PC-3 (cell line): ENCODE measurements around the gene IRAK3. TPM values are rescaled to one million over a fixed set of nuclear protein-coding genes. Genes with fewer than 3 reads are reported as not detected.
A peak's percentile ranks its signal among the peaks of the same experiment; 100 is the strongest.

Experiments used
- ATAC-seq: fragments of 200-7000 bp; cut with Tn5 transposase; 2 replicates; pipeline ENCODE4 v1.9.1; 2020; ENCODE audit warnings: mild to moderate bottlenecking, moderate library complexity
- BruUV-seq: library from RNA; stranded (reverse); fragments of 400-500 nt; replicated peaks from 2 replicates; lab custom pipeline; 2021; lab: Mats Ljungman, UMichigan
- CTCF ChIA-PET: fragments of 300-600 bp; sonication (Branson Sonifier 250); formaldehyde crosslinking; loops from one replicate; lab custom pipeline; 2022; ENCODE audit warnings: antibody characterized with exemption; lab: Charles Lee
- POLR2A ChIA-PET: fragments of 300-600 bp; sonication (Branson Sonifier 250); formaldehyde crosslinking; loops from one replicate; lab custom pipeline; 2022; ENCODE audit warnings: antibody characterized with exemption; ENCODE audit not compliant: unreplicated experiment; lab: Charles Lee
- DNase-seq: peaks from one replicate; pipeline ENCODE4 v3.0.0-alpha.2; 2015
- H2AFZ ChIP-seq: fragments of 300-600 bp; sonication (generic); 2 replicates; pipeline ENCODE4 v1.6.0; 2016; ENCODE audit warnings: antibody characterized with exemption, low read length
- H3F3A ChIP-seq: fragments of 300-600 bp; sonication (generic); one replicate; pipeline ENCODE4 v1.6.0; 2017; ENCODE audit warnings: antibody characterized with exemption, low read length, control low read depth, mild to moderate bottlenecking; ENCODE audit not compliant: unreplicated experiment
- H3K27ac ChIP-seq: fragments of 300-600 bp; sonication (generic); 2 replicates; pipeline ENCODE4 v1.5.1; 2016; ENCODE audit warnings: mild to moderate bottlenecking, low read length
- H3K27me3 ChIP-seq: fragments of 300-600 bp; sonication (generic); 2 replicates; pipeline ENCODE4 v1.6.1; 2016; ENCODE audit warnings: low read length, mixed read lengths
- H3K36me3 ChIP-seq: fragments of 300-600 bp; sonication (generic); 2 replicates; pipeline ENCODE4 v1.6.1; 2016; ENCODE audit warnings: low read depth, mixed run types, low read length, mixed read lengths
- H3K4me1 ChIP-seq: fragments of 300-600 bp; sonication (generic); 2 replicates; pipeline ENCODE4 v1.5.1; 2016; ENCODE audit warnings: low read length; ENCODE audit not compliant: insufficient read depth
- H3K4me2 ChIP-seq: fragments of 300-600 bp; sonication (generic); 2 replicates; pipeline ENCODE4 v1.6.0; 2016; ENCODE audit warnings: low read length
- H3K4me3 ChIP-seq: fragments of 300-600 bp; sonication (generic); 2 replicates; pipeline ENCODE4 v1.5.1; 2016; ENCODE audit warnings: mild to moderate bottlenecking, low read length, mixed read lengths
- H3K79me2 ChIP-seq: fragments of 300-600 bp; sonication (generic); 2 replicates; pipeline ENCODE4 v1.6.1; 2017; ENCODE audit warnings: low read length, mixed read lengths
- H3K9ac ChIP-seq: fragments of 300-600 bp; sonication (generic); 2 replicates; pipeline ENCODE4 v1.6.0; 2016; ENCODE audit warnings: mild to moderate bottlenecking, low read length
- H3K9me2 ChIP-seq: fragments of 300-600 bp; sonication (generic); replicated peaks from 2 replicates; pipeline ENCODE4 v1.6.1; 2016; ENCODE audit warnings: mixed run types, low read length, mixed read lengths
- H3K9me3 ChIP-seq: fragments of 300-600 bp; sonication (generic); 2 replicates; pipeline ENCODE4 v1.6.1; 2016; ENCODE audit warnings: low read length, mixed read lengths
- H4K20me1 ChIP-seq: fragments of 300-600 bp; sonication (generic); 2 replicates; pipeline ENCODE4 v1.6.1; 2016; ENCODE audit warnings: low read length, mixed read lengths
- EZH2 ChIP-seq: fragments of 300-600 bp; sonication (generic); IDR thresholded peaks from one replicate; pipeline ENCODE4 v1.6.1; 2017; ENCODE audit warnings: antibody characterized with exemption, mild to moderate bottlenecking, low read length; ENCODE audit not compliant: unreplicated experiment
- EZH2phosphoT487 ChIP-seq: fragments of 300-600 bp; sonication (generic); IDR thresholded peaks from 2 replicates; pipeline ENCODE4 v1.6.1; 2018; ENCODE audit warnings: mild to moderate bottlenecking, antibody characterized with exemption, low read length, borderline replicate concordance
- intact Hi-C: fragments of 100-400 bp; cut with micrococcal nuclease; formaldehyde crosslinking; loops from 2 replicates; pipeline ENCODE4 v1.9.0; 2023
- total RNA-seq: library from RNA; depleted of rRNA; stranded (reverse); fragments of >200 nt; gene quantifications from 2 replicates; pipeline ENCODE4 v1.2.3, GENCODE V29; 2014
- TF ChIP-seq, protein P1 (sequence below): fragments of 300-600 bp; sonication (generic); conservative IDR thresholded peaks from 2 replicates; pipeline ENCODE4 v1.5.1; 2017; ENCODE audit warnings: antibody characterized with exemption, low read depth, mild to moderate bottlenecking, low read length

IRAK3 gene
- total RNA-seq, 1 experiment from 2014 or later = not detected

- CTCF ChIA-PET = no interaction called here
- intact Hi-C loops = no loop called here
- DNase-seq = no peak
Observed at GRCh38 chr12:66165141-66165540, 23.9 kb upstream of the IRAK3 start.

GRCh38 chr12:66166561-66166960 lies 22.5 kb upstream of the IRAK3 start:
- no peak for TF ChIP-seq EZH2phosphoT487
- TF ChIP-seq, protein P1, sequence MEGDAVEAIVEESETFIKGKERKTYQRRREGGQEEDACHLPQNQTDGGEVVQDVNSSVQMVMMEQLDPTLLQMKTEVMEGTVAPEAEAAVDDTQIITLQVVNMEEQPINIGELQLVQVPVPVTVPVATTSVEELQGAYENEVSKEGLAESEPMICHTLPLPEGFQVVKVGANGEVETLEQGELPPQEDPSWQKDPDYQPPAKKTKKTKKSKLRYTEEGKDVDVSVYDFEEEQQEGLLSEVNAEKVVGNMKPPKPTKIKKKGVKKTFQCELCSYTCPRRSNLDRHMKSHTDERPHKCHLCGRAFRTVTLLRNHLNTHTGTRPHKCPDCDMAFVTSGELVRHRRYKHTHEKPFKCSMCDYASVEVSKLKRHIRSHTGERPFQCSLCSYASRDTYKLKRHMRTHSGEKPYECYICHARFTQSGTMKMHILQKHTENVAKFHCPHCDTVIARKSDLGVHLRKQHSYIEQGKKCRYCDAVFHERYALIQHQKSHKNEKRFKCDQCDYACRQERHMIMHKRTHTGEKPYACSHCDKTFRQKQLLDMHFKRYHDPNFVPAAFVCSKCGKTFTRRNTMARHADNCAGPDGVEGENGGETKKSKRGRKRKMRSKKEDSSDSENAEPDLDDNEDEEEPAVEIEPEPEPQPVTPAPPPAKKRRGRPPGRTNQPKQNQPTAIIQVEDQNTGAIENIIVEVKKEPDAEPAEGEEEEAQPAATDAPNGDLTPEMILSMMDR = no peak
- no peak for TF ChIP-seq EZH2
- Histone ChIP-seq H3K9me3 (no peaks in the 10 kb centered on the region), H3K27me3 (no peaks in the 10 kb centered on the region), H3K79me2 (peaks cover 76% of the 10 kb centered on the region), H3K9ac (no peak overlapping the region), H3K4me1 (peaks cover 9% of the 10 kb centered on the region), H3F3A (no peaks in the 10 kb centered on the region), H2AFZ (no peak overlapping the region), H3K36me3 (peaks cover 7% of the 10 kb centered on the region; the same call in 1 of the 2 replicates), H3K4me3 (no peak overlapping the region), H3K4me2 (no peak overlapping the region), H3K9me2 (no peaks in the 10 kb centered on the region), H4K20me1 (no peaks in the 10 kb centered on the region), H3K27ac (no peak overlapping the region)
- ChIA-PET CTCF (no interaction called here), POLR2A (no interaction called here)
- intact Hi-C loops = no loop called here
- no peak for ATAC-seq
- DNase-seq = no peak
- no TSS peak for BruUV-seq

More at GRCh38 chr12:66165141-66165540, 23.9 kb upstream of the IRAK3 start:
- Histone ChIP-seq H3K4me1 (peaks cover 9% of the 10 kb centered on the region), H3K79me2 (peaks cover 85% of the 10 kb centered on the region), H3K4me3 (no peak overlapping the region), H2AFZ (no peak overlapping the region), H3K9ac (no peak overlapping the region), H3K27me3 (no peaks in the 10 kb centered on the region), H3K9me2 (no peaks in the 10 kb centered on the region), H3F3A (no peaks in the 10 kb centered on the region), H4K20me1 (no peaks in the 10 kb centered on the region), H3K36me3 (peaks cover 9% of the 10 kb centered on the region), H3K27ac (no peak overlapping the region), H3K9me3 (no peaks in the 10 kb centered on the region), H3K4me2 (no peak overlapping the region)
- no TSS peak for BruUV-seq
- POLR2A ChIA-PET = no interaction called here
- TF ChIP-seq, protein P1 = no peak
- TF ChIP-seq EZH2 = no peak
- TF ChIP-seq EZH2phosphoT487 = no peak
- ATAC-seq = no peak

GRCh38 chr12:66168410-66168809 lies 20.6 kb upstream of the IRAK3 start:
- ChIA-PET CTCF (no interaction called here), POLR2A (interaction anchor here (0.8 kb wide), 1 partner anchor 23 kb away, joined by 6 read pairs; no protein-coding TSS in a partner anchor)
- ATAC-seq = no peak
- peak overlapping the region; percentile 90 for H3K9ac ChIP-seq
- peak overlapping the region; percentile 89 for H3K4me3 ChIP-seq
- peak overlapping the region; percentile 91 for H2AFZ ChIP-seq
- peak overlapping the region; percentile 99 for H3K4me2 ChIP-seq
- intact Hi-C loops = loop anchor here (2.0 kb wide), 1 partner anchor 14 kb away; no protein-coding TSS in a partner anchor
- DNase-seq = no peak
- H4K20me1 ChIP-seq = no peaks in the 10 kb centered on the region
- H3K79me2 ChIP-seq = peaks cover 57% of the 10 kb centered on the region
- TF ChIP-seq, protein P1 = no peak
- TF ChIP-seq EZH2 (no peak), EZH2phosphoT487 (no peak)
- H3K4me1 ChIP-seq = peaks cover 9% of the 10 kb centered on the region
- no peaks in the 10 kb centered on the region for H3K27me3 ChIP-seq
- H3K9me3 ChIP-seq = no peaks in the 10 kb centered on the region
- H3K9me2 ChIP-seq = no peaks in the 10 kb centered on the region
- BruUV-seq = no TSS peak
- peak overlapping the region; percentile 95 for H3K27ac ChIP-seq
- no peaks in the 10 kb centered on the region for H3F3A ChIP-seq
- peaks cover 7% of the 10 kb centered on the region; the same call in 1 of the 2 replicates for H3K36me3 ChIP-seq
